ENCODE measurements around the gene LYPD6B. TPM values are rescaled to one million over a fixed set of nuclear protein-coding genes. Genes with fewer than 3 reads are reported as not detected.

The LYPD6B gene
- total RNA-seq, 1 donor from 2014 or later = not detected

Other genes with a start within 250 kb of the LYPD6B start
- 12.5 and 12.8 TPM in 2 replicates for gene KIF5C, start 163.5 kb upstream of the LYPD6B start, total RNA-seq